HG02885 (cell line): ENCODE measurements around the gene SELPLG.
"Not testable (repeated sequence)": the region's sequence is repeated elsewhere in the genome, so short reads cannot be mapped to it uniquely, and the experiment has no call there.

ENCODE experiments used
- ATAC-seq: cut with Tn5 transposase; IDR thresholded peaks from one replicate; pipeline ENCODE4 v1.9.1; 2021; ENCODE audit warnings: mild to moderate bottlenecking; ENCODE audit not compliant: unreplicated experiment, poor library complexity

The SELPLG gene, protein sequence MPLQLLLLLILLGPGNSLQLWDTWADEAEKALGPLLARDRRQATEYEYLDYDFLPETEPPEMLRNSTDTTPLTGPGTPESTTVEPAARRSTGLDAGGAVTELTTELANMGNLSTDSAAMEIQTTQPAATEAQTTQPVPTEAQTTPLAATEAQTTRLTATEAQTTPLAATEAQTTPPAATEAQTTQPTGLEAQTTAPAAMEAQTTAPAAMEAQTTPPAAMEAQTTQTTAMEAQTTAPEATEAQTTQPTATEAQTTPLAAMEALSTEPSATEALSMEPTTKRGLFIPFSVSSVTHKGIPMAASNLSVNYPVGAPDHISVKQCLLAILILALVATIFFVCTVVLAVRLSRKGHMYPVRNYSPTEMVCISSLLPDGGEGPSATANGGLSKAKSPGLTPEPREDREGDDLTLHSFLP

DNA sequence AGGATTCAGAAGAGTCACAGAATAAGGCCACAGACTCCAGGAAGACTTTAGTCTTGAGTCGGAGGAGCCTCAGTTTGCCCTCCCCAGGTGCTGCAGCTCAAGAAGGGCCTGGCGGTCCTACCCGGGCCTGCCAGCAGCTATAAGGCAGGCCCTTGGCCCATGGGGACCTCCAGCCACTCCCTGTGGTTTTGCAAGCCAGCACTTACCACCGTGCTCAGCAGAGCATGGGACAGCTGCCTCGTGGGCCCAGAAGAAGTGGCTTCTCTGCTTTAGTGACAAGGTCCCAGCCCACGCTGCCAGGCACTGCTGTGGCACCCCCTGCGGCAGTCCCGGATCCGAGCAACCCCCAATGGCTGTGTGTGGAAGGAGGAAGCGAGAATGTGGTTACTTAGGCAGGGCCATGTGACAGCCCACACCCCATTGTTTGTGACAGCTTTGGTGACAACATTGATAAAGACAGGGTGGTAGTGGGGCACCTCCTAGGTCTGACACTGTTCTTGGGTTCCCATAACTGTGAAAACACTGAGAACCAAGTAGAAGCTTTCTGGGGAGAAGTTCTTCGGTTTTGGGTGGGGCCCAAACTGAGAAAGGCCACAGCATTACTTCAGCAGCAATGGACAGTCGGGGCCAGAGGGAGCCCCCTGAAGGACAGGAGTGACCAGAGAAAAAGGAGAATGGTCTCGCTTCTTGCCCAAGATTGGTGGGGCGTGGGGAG is at the start of gene SELPLG:
SELPLG (minus strand) TSS at position 361 of the 715 bp plus-strand sequence. CDS start 9,587 bp downstream, outside the sequence.
- peak; percentile 69 for ATAC-seq

- no peak for ATAC-seq
Observed at GRCh38 chr12:108681317-108681716, 47.6 kb upstream of the SELPLG start.

GRCh38 chr12:108679106-108679681 is 45.5 kb upstream of the SELPLG start:
- ATAC-seq, result no peak

GRCh38 chr12:108678104-108678730 is 44.5 kb upstream of the SELPLG start:
- no peak for ATAC-seq

DNA sequence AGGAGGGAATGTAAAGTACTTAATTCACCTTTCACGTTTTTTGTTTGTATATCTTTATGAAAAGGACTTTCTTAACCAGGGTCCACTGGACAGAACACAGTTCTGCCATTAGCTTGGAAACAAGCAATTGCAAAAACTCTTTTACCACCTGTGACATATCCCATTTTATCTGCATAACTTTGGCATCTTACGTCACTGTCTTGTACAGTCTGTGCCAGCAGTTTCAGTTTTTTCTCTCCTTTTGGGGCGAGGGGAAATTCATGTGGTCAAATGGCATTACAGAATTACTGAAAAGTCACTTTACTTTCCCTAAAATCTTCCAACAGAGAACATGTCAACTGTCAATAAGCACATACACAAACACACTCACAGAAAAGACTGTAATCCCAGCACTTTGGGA is 43.7 kb upstream of the SELPLG start:
- ATAC-seq, result no peak

- ATAC-seq, result no peak
Observed at GRCh38 chr12:108676707-108677106, 43.0 kb upstream of the SELPLG start.

GRCh38 chr12:108675792-108676191 is 42.1 kb upstream of the SELPLG start:
- ATAC-seq, result no peak

GRCh38 chr12:108672054-108672453 is 38.4 kb upstream of the SELPLG start:
- no peak for ATAC-seq

DNA sequence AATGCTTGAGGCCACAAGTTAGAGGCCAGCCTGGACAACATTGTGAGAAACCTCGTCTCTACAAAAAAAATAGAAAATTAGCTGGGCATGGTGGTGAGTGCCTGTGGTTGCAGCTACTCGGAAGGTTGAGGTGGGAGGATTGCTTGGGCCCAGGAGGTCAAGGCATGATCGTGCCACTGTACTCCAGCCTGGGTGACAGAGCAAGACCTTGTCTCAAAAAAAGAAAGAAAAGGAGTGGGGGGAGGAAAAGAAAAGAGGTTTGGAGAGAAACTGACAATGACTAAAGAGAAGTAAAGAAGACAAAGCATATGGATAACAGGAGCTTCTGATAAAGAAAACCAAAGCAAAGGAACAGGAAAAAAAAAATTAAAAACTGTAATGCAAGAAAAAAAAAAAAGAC is 37.4 kb upstream of the SELPLG start:
- ATAC-seq, result no peak

DNA sequence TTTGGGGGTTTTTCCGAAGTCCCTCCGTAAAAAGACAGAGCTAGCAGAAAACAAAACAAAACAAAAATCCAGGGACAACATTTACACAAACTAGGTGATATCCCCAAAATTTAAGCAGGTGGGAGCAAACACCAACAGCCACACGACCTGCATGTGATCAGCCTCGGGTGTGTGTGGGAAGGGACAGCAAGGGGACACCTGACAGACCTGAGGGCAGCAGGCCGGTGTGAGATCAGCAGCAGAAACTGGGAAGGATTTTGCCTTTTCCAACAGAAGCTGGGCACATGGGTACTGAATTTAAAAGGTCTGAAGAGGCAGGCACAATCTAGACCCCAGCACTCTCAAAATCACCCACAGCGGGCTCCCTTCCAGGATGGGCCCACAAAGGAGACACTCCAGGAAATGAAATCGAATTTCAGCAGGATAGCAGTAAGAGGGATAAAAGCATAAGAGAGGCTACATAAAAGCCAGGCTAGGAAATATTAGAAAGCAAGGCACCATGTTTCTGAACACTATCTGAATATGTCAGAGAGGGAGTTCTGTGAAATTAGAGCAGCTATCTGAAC is 36.5 kb upstream of the SELPLG start:
- ATAC-seq, result no peak

DNA sequence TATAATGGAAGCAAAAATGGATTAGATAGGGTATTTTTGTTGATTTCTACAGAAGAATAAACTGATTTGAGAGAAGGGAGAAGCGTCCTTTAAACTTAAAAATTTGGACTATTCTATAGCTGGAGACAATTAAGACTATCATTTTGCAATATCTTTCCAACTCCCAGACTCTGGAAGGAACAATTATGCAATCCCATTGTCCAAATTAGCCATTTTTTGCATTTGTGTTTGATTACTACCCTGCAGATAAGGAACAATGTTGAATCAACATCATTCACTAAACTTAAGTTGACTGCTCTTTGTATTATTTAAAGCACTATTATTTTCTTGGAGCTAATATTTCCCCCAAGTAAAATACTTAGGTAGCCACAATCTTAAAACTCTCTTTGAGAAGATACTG is 34.8 kb upstream of the SELPLG start:
- no peak for ATAC-seq

DNA sequence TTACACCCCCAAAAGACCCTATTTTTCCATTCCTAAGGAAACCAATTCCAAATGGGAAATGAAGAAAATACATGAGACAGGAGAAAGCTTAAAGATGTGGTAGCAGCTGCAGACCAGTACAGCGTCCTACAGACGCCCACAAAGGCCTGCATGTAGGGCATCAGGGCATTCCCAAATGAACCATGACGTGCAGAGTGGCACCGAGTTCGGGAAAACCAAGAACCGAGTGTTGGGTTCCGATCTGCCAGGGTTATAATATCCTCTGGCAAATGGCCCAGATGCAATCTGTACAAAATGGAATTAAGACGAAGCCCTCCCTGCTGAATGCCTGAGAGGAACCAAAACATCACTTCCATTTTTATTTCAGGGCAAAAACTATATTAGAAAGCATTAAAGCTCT is 34.4 kb upstream of the SELPLG start:
- no peak for ATAC-seq

- no peak for ATAC-seq
Observed at GRCh38 chr12:108667349-108667748, 33.7 kb upstream of the SELPLG start.

DNA sequence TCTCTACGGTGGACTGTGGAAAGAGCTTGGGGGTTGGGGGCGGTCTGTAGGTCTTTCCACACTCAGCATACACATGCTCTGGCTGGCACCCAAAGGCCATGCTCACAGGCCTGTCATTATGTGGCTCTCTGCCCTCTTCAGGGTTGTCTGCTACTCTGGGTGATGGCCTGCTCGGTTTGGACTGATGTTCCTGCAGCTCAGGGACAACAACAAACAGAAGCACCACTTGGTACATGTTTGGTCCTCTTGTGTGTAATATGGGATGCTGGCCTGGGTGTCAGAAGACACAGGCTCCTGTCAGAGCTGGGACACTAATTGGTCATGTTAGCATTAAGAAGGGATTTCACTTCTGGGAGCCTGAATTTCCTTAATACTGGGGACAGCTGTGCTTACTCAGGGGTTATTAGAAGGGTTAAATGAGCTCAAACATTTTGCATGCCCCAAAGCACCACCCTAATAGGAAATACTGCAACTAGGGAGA is 32.7 kb upstream of the SELPLG start:
- no peak for ATAC-seq

- ATAC-seq, result no peak
Observed at GRCh38 chr12:108665608-108666202, 32.0 kb upstream of the SELPLG start.

- ATAC-seq, result peak; percentile 77
Observed at GRCh38 chr12:108664338-108665258, 30.9 kb upstream of the SELPLG start.

DNA sequence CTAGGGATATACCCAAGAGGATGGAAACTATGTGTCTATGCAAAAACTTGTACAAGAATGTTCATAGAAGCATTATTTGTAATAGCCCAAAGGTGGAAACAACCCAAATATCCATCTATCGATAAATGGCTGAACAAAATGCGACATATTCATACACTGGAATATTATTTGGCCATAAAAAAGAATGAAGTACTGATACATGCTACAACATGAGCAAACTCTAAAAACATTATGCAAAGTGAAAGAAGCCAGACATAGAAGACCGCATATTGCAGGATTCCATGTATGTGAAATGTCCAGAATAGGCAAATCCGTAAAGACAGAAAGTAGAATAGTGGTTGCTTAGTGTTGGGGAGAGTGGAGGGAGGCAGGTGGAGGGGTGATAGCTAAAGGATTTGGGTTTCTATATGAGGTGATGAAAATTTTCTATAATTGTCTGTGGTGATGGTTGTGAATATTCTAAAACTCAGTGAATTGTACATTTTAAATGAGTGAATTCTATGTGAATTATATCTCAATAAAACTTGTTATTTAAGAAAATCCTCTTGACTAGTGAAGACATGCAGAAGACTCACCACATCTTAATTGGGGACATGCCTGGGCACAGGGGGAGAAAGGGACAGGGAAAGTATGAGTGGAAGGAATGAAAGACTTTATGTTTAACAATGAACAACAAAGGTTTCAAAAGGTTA is 29.8 kb upstream of the SELPLG start:
- no peak for ATAC-seq

DNA sequence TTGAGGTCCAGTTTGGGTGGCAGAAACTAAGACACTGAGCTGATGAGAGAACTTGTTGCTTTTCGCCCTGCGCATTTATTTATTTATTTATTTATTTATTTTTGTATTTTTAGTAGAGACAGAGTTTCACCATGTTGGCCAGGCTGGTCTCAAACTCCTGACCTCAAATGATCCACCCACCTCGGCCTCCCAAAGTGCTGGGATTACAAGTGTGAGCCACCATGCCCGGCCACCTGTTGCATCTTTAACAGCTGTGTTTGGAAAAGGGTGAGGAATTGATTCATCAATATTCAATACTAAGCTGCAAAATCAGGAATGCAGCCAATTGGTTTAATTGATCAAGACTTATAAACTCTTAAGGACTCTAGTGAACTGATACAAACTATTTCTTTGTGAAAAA is 24.4 kb upstream of the SELPLG start:
- not testable (repeated sequence) for ATAC-seq
